ENCODE data around the gene GCAT. TPM values are rescaled to one million over a fixed set of nuclear protein-coding genes. Genes with fewer than 3 reads are reported as not detected.

GCAT gene
- total RNA-seq, 1 donor from 2014 or later = 14.3 TPM

DNA sequence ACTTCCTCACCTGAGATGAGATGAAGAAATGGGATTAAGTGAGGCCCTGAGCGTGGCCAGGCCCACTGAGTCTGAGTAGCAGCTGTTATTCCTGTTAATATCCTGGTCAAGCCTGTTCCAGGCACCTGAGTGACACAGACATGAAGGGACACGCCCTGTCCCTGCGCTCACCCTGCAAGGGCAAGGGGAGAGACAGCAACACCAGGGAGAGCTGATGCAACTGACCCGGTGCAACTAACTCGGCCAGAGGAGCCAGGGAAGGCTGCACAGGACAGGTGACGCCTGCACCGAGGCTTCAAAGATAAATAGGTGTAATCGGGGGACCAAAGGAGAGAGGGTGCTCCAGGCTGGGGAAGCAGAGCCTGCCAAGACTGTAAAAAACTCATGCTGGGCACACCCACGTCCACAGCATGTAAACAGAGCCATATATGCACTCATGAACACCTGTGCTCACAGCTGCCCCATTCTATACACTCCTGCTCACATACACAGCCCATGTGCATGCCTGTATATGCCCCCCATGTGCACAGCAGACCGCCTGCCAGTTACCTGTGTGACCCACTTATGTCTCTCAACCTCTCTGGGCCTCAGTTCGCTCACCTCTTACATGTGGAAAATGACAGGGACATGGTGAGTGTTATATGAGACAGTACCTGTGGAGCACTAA is 22.8 kb upstream of the GCAT start:
- Mint-ChIP-seq H3K4me3 (ENCODE audit: unreplicated experiment) (no peak overlapping the region), H3K36me3 (ENCODE audit: low read depth, unreplicated experiment) (peaks cover 2% of the 10 kb centered on the region), H3K9me3 (ENCODE audit: unreplicated experiment) (peaks cover 3% of the 10 kb centered on the region), H3K27ac (ENCODE audit: unreplicated experiment) (no peak overlapping the region), H3K4me1 (ENCODE audit: low read depth, unreplicated experiment) (peaks cover 2% of the 10 kb centered on the region), H3K27me3 (ENCODE audit: low read depth, unreplicated experiment) (peaks cover 20% of the 10 kb centered on the region)
- FAIRE-seq (no peak), DNase-seq (ENCODE audit: low read depth) (no peak)
- H3K4me2 ChIP-seq (ENCODE audit: low read length) = no peak overlapping the region
- no peak for TF ChIP-seq EZH2 (IDR thresholded peaks at IDR 0.05; ENCODE audit: insufficient read depth, low read length)
- no peak for TF ChIP-seq CTCF (IDR thresholded peaks at IDR 0.05; ENCODE audit: insufficient read depth, low read depth, low read length)
- H3K27ac ChIP-seq (ENCODE audit: low read depth, low read length) = no peak overlapping the region
- H3K27me3 ChIP-seq (ENCODE audit: insufficient read depth, low read length) = no peaks in the 10 kb centered on the region
- H3K4me3 ChIP-seq (ENCODE audit: insufficient read depth, low read depth, low read length) = no peak overlapping the region
- no peaks in the 10 kb centered on the region for H3K79me2 ChIP-seq (ENCODE audit: insufficient read depth, low read length)
- H3K9me3 ChIP-seq (ENCODE audit: insufficient read depth, low read depth, low read length) = no peaks in the 10 kb centered on the region
- H4K20me1 ChIP-seq (ENCODE audit: insufficient read depth, low read length) = no peaks in the 10 kb centered on the region
- peaks cover 8% of the 10 kb centered on the region for H3K4me1 ChIP-seq (ENCODE audit: insufficient read depth, low read length)
- H3K36me3 ChIP-seq (ENCODE audit: insufficient read depth, low read length) = no peaks in the 10 kb centered on the region
- H3K9ac ChIP-seq (ENCODE audit: low read length) = no peak overlapping the region
- no peak overlapping the region for H2AFZ ChIP-seq (ENCODE audit: low read depth, low read length)

DNA sequence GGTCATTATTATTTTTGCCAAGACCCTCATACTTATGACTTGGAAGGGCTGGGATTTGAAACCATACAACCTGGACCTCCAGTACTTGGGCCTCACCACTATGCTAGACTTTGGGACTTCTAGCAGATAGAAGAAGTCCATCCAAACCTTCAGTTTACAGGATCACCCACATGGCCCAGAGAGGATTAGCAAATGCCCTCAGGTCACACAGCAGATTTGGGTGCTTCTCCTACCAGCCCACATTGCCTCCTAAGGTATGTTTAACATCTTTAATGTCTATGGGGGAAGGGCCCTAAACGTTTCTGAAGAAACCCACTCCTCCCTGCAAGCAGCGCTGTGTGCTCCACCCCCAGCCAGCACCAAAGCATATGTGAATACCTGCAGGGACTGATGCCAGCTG is 17.5 kb upstream of the GCAT start:
- no peaks in the 10 kb centered on the region for H3K79me2 ChIP-seq (ENCODE audit: insufficient read depth, low read length)
- Mint-ChIP-seq H3K4me3 (ENCODE audit: unreplicated experiment) (no peak overlapping the region), H3K4me1 (ENCODE audit: low read depth, unreplicated experiment) (no peaks in the 10 kb centered on the region), H3K27ac (ENCODE audit: unreplicated experiment) (no peak overlapping the region), H3K27me3 (ENCODE audit: low read depth, unreplicated experiment) (peaks cover 4% of the 10 kb centered on the region), H3K36me3 (ENCODE audit: low read depth, unreplicated experiment) (peaks cover 2% of the 10 kb centered on the region), H3K9me3 (ENCODE audit: unreplicated experiment) (peaks cover 3% of the 10 kb centered on the region)
- no peaks in the 10 kb centered on the region for H3K27me3 ChIP-seq (ENCODE audit: insufficient read depth, low read length)
- H3K36me3 ChIP-seq (ENCODE audit: insufficient read depth, low read length) = no peaks in the 10 kb centered on the region
- FAIRE-seq = no peak
- H3K27ac ChIP-seq (ENCODE audit: low read depth, low read length) = no peak overlapping the region
- H3K9ac ChIP-seq (ENCODE audit: low read length) = no peak overlapping the region
- no peak overlapping the region for H3K4me3 ChIP-seq (ENCODE audit: insufficient read depth, low read depth, low read length)
- H2AFZ ChIP-seq (ENCODE audit: low read depth, low read length) = no peak overlapping the region
- no peaks in the 10 kb centered on the region for H3K9me3 ChIP-seq (ENCODE audit: insufficient read depth, low read depth, low read length)
- H3K4me2 ChIP-seq (ENCODE audit: low read length) = no peak overlapping the region
- H4K20me1 ChIP-seq (ENCODE audit: insufficient read depth, low read length) = no peaks in the 10 kb centered on the region
- no peaks in the 10 kb centered on the region for H3K4me1 ChIP-seq (ENCODE audit: insufficient read depth, low read length)
- DNase-seq (ENCODE audit: low read depth) = no peak
- TF ChIP-seq CTCF (IDR thresholded peaks at IDR 0.05; ENCODE audit: insufficient read depth, low read depth, low read length) = no peak
- no peak for TF ChIP-seq EZH2 (IDR thresholded peaks at IDR 0.05; ENCODE audit: insufficient read depth, low read length)

GRCh38 chr22:37792494-37792893 is 15.2 kb upstream of the GCAT start:
- DNase-seq (ENCODE audit: low read depth) = no peak
- Histone ChIP-seq H3K9ac (ENCODE audit: low read length) (no peak overlapping the region), H3K27ac (ENCODE audit: low read depth, low read length) (no peak overlapping the region), H4K20me1 (ENCODE audit: insufficient read depth, low read length) (no peaks in the 10 kb centered on the region), H3K4me3 (ENCODE audit: insufficient read depth, low read depth, low read length) (no peak overlapping the region), H3K4me2 (ENCODE audit: low read length) (no peak overlapping the region), H2AFZ (ENCODE audit: low read depth, low read length) (no peak overlapping the region), H3K36me3 (ENCODE audit: insufficient read depth, low read length) (no peaks in the 10 kb centered on the region), H3K4me1 (ENCODE audit: insufficient read depth, low read length) (no peaks in the 10 kb centered on the region), H3K27me3 (ENCODE audit: insufficient read depth, low read length) (no peaks in the 10 kb centered on the region), H3K79me2 (ENCODE audit: insufficient read depth, low read length) (no peaks in the 10 kb centered on the region), H3K9me3 (ENCODE audit: insufficient read depth, low read depth, low read length) (no peaks in the 10 kb centered on the region)
- Mint-ChIP-seq H3K27ac (ENCODE audit: unreplicated experiment) (no peak overlapping the region), H3K27me3 (ENCODE audit: low read depth, unreplicated experiment) (peaks cover 5% of the 10 kb centered on the region), H3K4me3 (ENCODE audit: unreplicated experiment) (no peak overlapping the region), H3K36me3 (ENCODE audit: low read depth, unreplicated experiment) (no peaks in the 10 kb centered on the region), H3K9me3 (ENCODE audit: unreplicated experiment) (no peaks in the 10 kb centered on the region), H3K4me1 (ENCODE audit: low read depth, unreplicated experiment) (no peaks in the 10 kb centered on the region)
- TF ChIP-seq CTCF (IDR thresholded peaks at IDR 0.05; ENCODE audit: insufficient read depth, low read depth, low read length) = no peak
- FAIRE-seq = no peak
